GM12873 (cell line): ENCODE results near the gene TBC1D2.

Experiments
- CTCF ChIP-seq: IDR thresholded peaks from 2 replicates; pipeline ENCODE4 v1.5.1; 2012; ENCODE audit warnings: low read depth, mild to moderate bottlenecking, moderate library complexity, low read length, control low read depth; ENCODE audit not compliant: insufficient read depth; ENCODE audit errors: missing control alignments

Gene TBC1D2

GRCh38 chr9:98150164-98150563, 105.3 kb downstream of the TBC1D2 start:
- TF ChIP-seq CTCF, result no peak

- no peak for TF ChIP-seq CTCF
Measured at GRCh38 chr9:98149422-98149821, 106.0 kb downstream of the TBC1D2 start.
